ENCODE measurements around the gene AKR1C4. TPM values are rescaled to one million over a fixed set of nuclear protein-coding genes. Genes with fewer than 3 reads are reported as not detected.
"Not testable (repeated sequence)": the region's sequence is repeated elsewhere in the genome, so short reads cannot be mapped to it uniquely, and the experiment has no call there.

AKR1C4 gene
- total and polyA plus RNA-seq, 4 experiments from 2014 or later, result not detected

- Histone ChIP-seq H3K9me3 (ENCODE audit: control insufficient read depth in 1 of 2, low read length in 2 of 2) (no peaks in the 10 kb centered on the region), H3K4me3 (ENCODE audit: low read length in 2 of 2) (no peak overlapping the region), H3K27ac (ENCODE audit: low read depth, low read length) (no peak overlapping the region), H3K4me1 (ENCODE audit: insufficient read depth, low read length) (no peaks in the 10 kb centered on the region), H3K27me3 (ENCODE audit: insufficient read depth, low read length) (no peaks in the 10 kb centered on the region), H3K36me3 (ENCODE audit: insufficient read depth, low read length) (no peaks in the 10 kb centered on the region)
- POLR2A ChIA-PET (ENCODE audit: partially characterized antibody), result no interaction called here
- no peak overlapping the region for H3K27ac Mint-ChIP-seq
- peaks cover 0 to 15% (median 4%) of the 10 kb centered on the region in 8 donors for H3K9me3 Mint-ChIP-seq
- intact Hi-C loops (cut with micrococcal nuclease), result no loop called here
- H3K4me1 Mint-ChIP-seq, result no peaks in the 10 kb centered on the region
- H3K27me3 Mint-ChIP-seq, result peaks cover 0 to 4% of the 10 kb centered on the region in 2 donors
- DNase-seq, result no peak
- CTCF ChIA-PET (ENCODE audit: partially characterized antibody), result no interaction called here
- H3K36me3 Mint-ChIP-seq, result peaks cover 34 to 36% of the 10 kb centered on the region in 2 donors
- no peak overlapping the region for H3K4me3 Mint-ChIP-seq
These were observed 39.1 kb upstream of the AKR1C4 start for GRCh38 chr10:5157501-5157900.

- H3K27ac Mint-ChIP-seq, result no peak overlapping the region
- Histone ChIP-seq H3K27me3 (ENCODE audit: insufficient read depth, low read length) (no peaks in the 10 kb centered on the region), H3K36me3 (ENCODE audit: insufficient read depth, low read length) (no peaks in the 10 kb centered on the region), H3K4me1 (ENCODE audit: insufficient read depth, low read length) (no peaks in the 10 kb centered on the region), H3K27ac (ENCODE audit: low read depth, low read length) (no peak overlapping the region), H3K4me3 (ENCODE audit: low read length in 2 of 2) (no peak overlapping the region), H3K9me3 (ENCODE audit: control insufficient read depth in 1 of 2, low read length in 2 of 2) (no peaks in the 10 kb centered on the region)
- POLR2A ChIA-PET (ENCODE audit: partially characterized antibody), result no interaction called here
- H3K4me1 Mint-ChIP-seq, result no peaks in the 10 kb centered on the region
- peak overlapping the region in 1 of 8 donors; percentile 25 for H3K4me3 Mint-ChIP-seq
- no peak for DNase-seq
- CTCF ChIA-PET (ENCODE audit: partially characterized antibody), result no interaction called here
- H3K36me3 Mint-ChIP-seq, result peaks cover 39 to 43% of the 10 kb centered on the region in 2 donors
- H3K9me3 Mint-ChIP-seq, result peaks cover 6 to 30% (median 15%) of the 10 kb centered on the region in 8 donors
- peaks cover 0 to 4% of the 10 kb centered on the region in 2 donors for H3K27me3 Mint-ChIP-seq
- intact Hi-C loops (cut with micrococcal nuclease), result no loop called here
These were observed 37.5 kb upstream of the AKR1C4 start for GRCh38 chr10:5159126-5159525.

- ChIA-PET CTCF (ENCODE audit: partially characterized antibody) (no interaction called here), POLR2A (ENCODE audit: partially characterized antibody) (no interaction called here)
- Histone ChIP-seq H3K36me3 (ENCODE audit: insufficient read depth, low read length) (no peaks in the 10 kb centered on the region), H3K27me3 (ENCODE audit: insufficient read depth, low read length) (no peaks in the 10 kb centered on the region), H3K4me3 (ENCODE audit: low read length in 2 of 2) (no peak overlapping the region), H3K4me1 (ENCODE audit: insufficient read depth, low read length) (no peaks in the 10 kb centered on the region), H3K27ac (ENCODE audit: low read depth, low read length) (no peak overlapping the region), H3K9me3 (ENCODE audit: control insufficient read depth in 1 of 2, low read length in 2 of 2) (peaks cover 3 to 4% of the 10 kb centered on the region in 2 donors)
- no peak overlapping the region for H3K27ac Mint-ChIP-seq
- peaks cover 0 to 4% of the 10 kb centered on the region in 2 donors for H3K27me3 Mint-ChIP-seq
- H3K9me3 Mint-ChIP-seq, result peaks cover 6 to 72% (median 56%) of the 10 kb centered on the region in 8 donors
- peaks cover 35 to 57% of the 10 kb centered on the region in 2 donors for H3K36me3 Mint-ChIP-seq
- H3K4me1 Mint-ChIP-seq, result peaks cover 0 to 3% (median 0%) of the 10 kb centered on the region in 4 donors
- H3K4me3 Mint-ChIP-seq, result no peak overlapping the region
- no peak for DNase-seq
- intact Hi-C loops (cut with micrococcal nuclease), result no loop called here
These were observed 33.1 kb upstream of the AKR1C4 start for GRCh38 chr10:5163487-5163886.

GRCh38 chr10:5165738-5166137 is 30.9 kb upstream of the AKR1C4 start:
- H3K36me3 Mint-ChIP-seq, result peaks cover 31 to 50% of the 10 kb centered on the region in 2 donors
- Histone ChIP-seq H3K4me1 (ENCODE audit: insufficient read depth, low read length) (no peaks in the 10 kb centered on the region), H3K27ac (ENCODE audit: low read depth, low read length) (no peak overlapping the region), H3K36me3 (ENCODE audit: insufficient read depth, low read length) (no peaks in the 10 kb centered on the region), H3K27me3 (ENCODE audit: insufficient read depth, low read length) (no peaks in the 10 kb centered on the region), H3K4me3 (ENCODE audit: low read length in 2 of 2) (no peak overlapping the region), H3K9me3 (ENCODE audit: control insufficient read depth in 1 of 2, low read length in 2 of 2) (peaks cover 3 to 4% of the 10 kb centered on the region in 2 donors)
- no peak overlapping the region for H3K4me3 Mint-ChIP-seq
- no peak overlapping the region for H3K27ac Mint-ChIP-seq
- H3K27me3 Mint-ChIP-seq, result peaks cover 0 to 2% of the 10 kb centered on the region in 2 donors
- peaks cover 2 to 6% (median 4%) of the 10 kb centered on the region in 4 donors for H3K4me1 Mint-ChIP-seq
- CTCF ChIA-PET (ENCODE audit: partially characterized antibody), result no interaction called here
- peaks cover 9 to 71% (median 56%) of the 10 kb centered on the region in 8 donors for H3K9me3 Mint-ChIP-seq
- no peak for DNase-seq
- POLR2A ChIA-PET (ENCODE audit: partially characterized antibody), result no interaction called here
- intact Hi-C loops (cut with micrococcal nuclease), result no loop called here

GRCh38 chr10:5168897-5169420 is 27.7 kb upstream of the AKR1C4 start:
- intact Hi-C loops (cut with micrococcal nuclease), result no loop called here
- no peaks in the 10 kb centered on the region for H3K36me3 ChIP-seq (ENCODE audit: insufficient read depth, low read length)
- ChIA-PET POLR2A (ENCODE audit: partially characterized antibody) (no interaction called here), CTCF (ENCODE audit: partially characterized antibody) (no interaction called here)
- H3K36me3 Mint-ChIP-seq, result peaks cover 7 to 31% of the 10 kb centered on the region in 2 donors
- H3K9me3 Mint-ChIP-seq, result peaks cover 3 to 45% (median 40%) of the 10 kb centered on the region in 8 donors
- peaks cover 3 to 4% of the 10 kb centered on the region in 2 donors for H3K9me3 ChIP-seq (ENCODE audit: control insufficient read depth in 1 of 2, low read length in 2 of 2)
- H3K4me3 ChIP-seq (ENCODE audit: low read length in 2 of 2), result no peak overlapping the region
- H3K4me1 Mint-ChIP-seq, result peaks cover 2 to 6% (median 4%) of the 10 kb centered on the region in 4 donors
- no peak for DNase-seq
- H3K27me3 ChIP-seq (ENCODE audit: insufficient read depth, low read length), result no peaks in the 10 kb centered on the region
- H3K27ac ChIP-seq (ENCODE audit: low read depth, low read length), result no peak overlapping the region
- no peaks in the 10 kb centered on the region for H3K27me3 Mint-ChIP-seq
- H3K4me1 ChIP-seq (ENCODE audit: insufficient read depth, low read length), result no peaks in the 10 kb centered on the region
- peak overlapping the region in 2 of 7 donors; percentile 0 to 15 for H3K27ac Mint-ChIP-seq
- peak overlapping the region in 1 of 8 donors; percentile 39 for H3K4me3 Mint-ChIP-seq

- H3K4me3 Mint-ChIP-seq; H3K4me1 Mint-ChIP-seq; H3K27me3 Mint-ChIP-seq; H3K4me1 ChIP-seq (ENCODE audit: insufficient read depth, low read length); POLR2A ChIA-PET (ENCODE audit: partially characterized antibody); H3K36me3 Mint-ChIP-seq; H3K9me3 ChIP-seq (ENCODE audit: control insufficient read depth in 1 of 2, low read length in 2 of 2); H3K27ac Mint-ChIP-seq; CTCF ChIA-PET (ENCODE audit: partially characterized antibody); H3K36me3 ChIP-seq (ENCODE audit: insufficient read depth, low read length); H3K27ac ChIP-seq (ENCODE audit: low read depth, low read length); DNase-seq; H3K4me3 ChIP-seq (ENCODE audit: low read length in 2 of 2); H3K27me3 ChIP-seq (ENCODE audit: insufficient read depth, low read length); intact Hi-C loops (cut with micrococcal nuclease): not testable (repeated sequence)
- H3K9me3 Mint-ChIP-seq, result peaks cover 0 to 11% (median 4%) of the 10 kb centered on the region in 8 donors
These were observed 21.1 kb upstream of the AKR1C4 start for GRCh38 chr10:5175581-5175980.

GRCh38 chr10:5180503-5180902 is 16.1 kb upstream of the AKR1C4 start:
- H3K4me1 Mint-ChIP-seq; H3K27ac ChIP-seq (ENCODE audit: low read depth, low read length); H3K27ac Mint-ChIP-seq; intact Hi-C loops (cut with micrococcal nuclease); POLR2A ChIA-PET (ENCODE audit: partially characterized antibody); H3K4me3 ChIP-seq (ENCODE audit: low read length in 2 of 2); H3K27me3 ChIP-seq (ENCODE audit: insufficient read depth, low read length); DNase-seq; H3K9me3 ChIP-seq (ENCODE audit: control insufficient read depth in 1 of 2, low read length in 2 of 2); H3K36me3 ChIP-seq (ENCODE audit: insufficient read depth, low read length); H3K27me3 Mint-ChIP-seq; CTCF ChIA-PET (ENCODE audit: partially characterized antibody); H3K4me3 Mint-ChIP-seq; H3K4me1 ChIP-seq (ENCODE audit: insufficient read depth, low read length): not testable (repeated sequence)
- peaks cover 4 to 10% of the 10 kb centered on the region in 2 donors for H3K36me3 Mint-ChIP-seq
- peaks cover 0 to 11% (median 4%) of the 10 kb centered on the region in 8 donors for H3K9me3 Mint-ChIP-seq
